HEK293T (cell line): ENCODE measurements around the gene SPOCD1.

Experiments
- BHLHE40 ChIP-seq: fragments of 450-650 bp; IDR thresholded peaks from 2 replicates; pipeline ENCODE4 v1.6.1; 2016; ENCODE audit warnings: mild to moderate bottlenecking, moderate library complexity, borderline replicate concordance
- ELF4 ChIP-seq: fragments of 450-650 bp; IDR thresholded peaks from 2 replicates; pipeline ENCODE4 v1.6.1; 2017; ENCODE audit warnings: antibody characterized with exemption
- FOXA1 ChIP-seq: fragments of 450-650 bp; IDR thresholded peaks from 2 replicates; pipeline ENCODE4 v1.6.1; 2016; ENCODE audit warnings: mild to moderate bottlenecking
- HDGF ChIP-seq: fragments of 450-650 bp; IDR thresholded peaks from 2 replicates; pipeline ENCODE4 v1.6.1; 2017; ENCODE audit warnings: antibody characterized with exemption, borderline replicate concordance
- L3MBTL2 ChIP-seq: fragments of 450-650 bp; conservative IDR thresholded peaks from 2 replicates; pipeline ENCODE4 v1.6.1; 2016; ENCODE audit warnings: mild to moderate bottlenecking
- SP1 ChIP-seq: fragments of 450-650 bp; IDR thresholded peaks from 2 replicates; pipeline ENCODE4 v1.6.1; 2017
- SUZ12 ChIP-seq: fragments of 450-650 bp; IDR thresholded peaks from 2 replicates; pipeline ENCODE4 v1.6.1; 2016; ENCODE audit warnings: mild to moderate bottlenecking

- no peak for TF ChIP-seq HDGF
- TF ChIP-seq ELF4 = no peak
- TF ChIP-seq FOXA1 = no peak
- TF ChIP-seq BHLHE40 = no peak
- TF ChIP-seq SP1 = no peak
- TF ChIP-seq SUZ12 = no peak
- TF ChIP-seq L3MBTL2 = no peak
These were observed 22.7 kb downstream of the SPOCD1 start for GRCh38 chr1:31793086-31793485.
